Measurements from ENCODE around the gene CHRND. TPM values are rescaled to one million over a fixed set of nuclear protein-coding genes. Genes with fewer than 3 reads are reported as not detected.

The CHRND gene
- total and polyA plus RNA-seq, 2 donors (not counting 1 experiment from before 2014, with no cell fraction given) = not detected

DNA sequence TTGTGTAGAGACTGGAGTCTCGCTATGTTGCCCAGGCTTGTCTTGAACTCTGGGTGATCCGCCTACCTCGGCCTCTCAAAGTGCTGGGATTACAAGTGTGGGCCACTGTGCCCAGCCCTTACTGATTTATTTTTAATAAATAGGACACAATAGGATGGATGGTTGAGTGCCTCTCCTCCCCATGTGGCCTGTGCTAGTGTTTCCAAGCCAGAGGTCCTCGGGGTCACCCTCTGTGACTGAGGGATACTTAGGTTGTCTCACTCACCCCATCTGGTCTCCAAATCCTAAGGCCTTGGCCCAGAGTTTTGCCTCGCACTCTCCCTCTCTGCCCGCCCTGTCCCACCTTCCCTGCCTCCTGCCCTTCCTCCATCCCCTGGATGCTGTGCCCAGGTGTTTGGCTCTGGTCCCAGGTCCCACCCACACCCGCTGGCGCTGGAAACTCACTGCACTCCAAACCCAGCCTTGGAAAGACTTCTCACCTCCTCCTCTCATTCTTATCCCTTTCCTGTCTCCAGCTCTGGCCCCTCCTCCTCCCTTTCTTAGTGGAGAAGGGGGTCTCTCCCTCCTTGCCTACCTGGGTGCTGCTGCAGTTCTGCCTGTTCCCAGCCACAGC lies 33.6 kb upstream of the CHRND start:
- POLR2A ChIA-PET = no interaction called here
- H3K27me3 ChIP-seq (replicated peaks in 1 of 4; ENCODE audit: control extremely low read depth in 1 of 4, control insufficient read depth in 3 of 4, insufficient read depth in 4 of 4, low read length in 3 of 4) = peaks cover 0 to 14% (median 0%) of the 10 kb centered on the region in 4 experiments
- H2AFZ ChIP-seq (ENCODE audit: insufficient read depth, low read depth, low read length, poor library complexity, severe bottlenecking) = no peak overlapping the region
- CTCF ChIA-PET = no interaction called here
- Mint-ChIP-seq H3K9me3 (ENCODE audit: insufficient read depth) (no peaks in the 10 kb centered on the region), H3K27ac (no peak overlapping the region), H3K4me3 (no peak overlapping the region), H3K4me1 (peaks cover 6% of the 10 kb centered on the region), H3K27me3 (peaks cover 28% of the 10 kb centered on the region)
- no peak overlapping the region for H3K27ac ChIP-seq (ENCODE audit: low read length in 2 of 2)
- no peak overlapping the region for H3K4me2 ChIP-seq (replicated peaks; ENCODE audit: low read depth, low read length, poor library complexity, severe bottlenecking)
- 82% methylated on average over 5 of the region's 8 CpGs for WGBS (ENCODE audit: insufficient coverage)
- no peaks in the 10 kb centered on the region for H3K9me3 ChIP-seq (ENCODE audit: control extremely low read depth in 1 of 3, control insufficient read depth in 2 of 3, insufficient read depth in 1 of 3, low read length in 2 of 3)
- H3K9ac ChIP-seq (ENCODE audit: low read length) = no peak overlapping the region
- H3K79me2 ChIP-seq (ENCODE audit: control insufficient read depth, insufficient read depth, low read length) = no peaks in the 10 kb centered on the region
- TF ChIP-seq, protein P1, sequence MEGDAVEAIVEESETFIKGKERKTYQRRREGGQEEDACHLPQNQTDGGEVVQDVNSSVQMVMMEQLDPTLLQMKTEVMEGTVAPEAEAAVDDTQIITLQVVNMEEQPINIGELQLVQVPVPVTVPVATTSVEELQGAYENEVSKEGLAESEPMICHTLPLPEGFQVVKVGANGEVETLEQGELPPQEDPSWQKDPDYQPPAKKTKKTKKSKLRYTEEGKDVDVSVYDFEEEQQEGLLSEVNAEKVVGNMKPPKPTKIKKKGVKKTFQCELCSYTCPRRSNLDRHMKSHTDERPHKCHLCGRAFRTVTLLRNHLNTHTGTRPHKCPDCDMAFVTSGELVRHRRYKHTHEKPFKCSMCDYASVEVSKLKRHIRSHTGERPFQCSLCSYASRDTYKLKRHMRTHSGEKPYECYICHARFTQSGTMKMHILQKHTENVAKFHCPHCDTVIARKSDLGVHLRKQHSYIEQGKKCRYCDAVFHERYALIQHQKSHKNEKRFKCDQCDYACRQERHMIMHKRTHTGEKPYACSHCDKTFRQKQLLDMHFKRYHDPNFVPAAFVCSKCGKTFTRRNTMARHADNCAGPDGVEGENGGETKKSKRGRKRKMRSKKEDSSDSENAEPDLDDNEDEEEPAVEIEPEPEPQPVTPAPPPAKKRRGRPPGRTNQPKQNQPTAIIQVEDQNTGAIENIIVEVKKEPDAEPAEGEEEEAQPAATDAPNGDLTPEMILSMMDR (IDR thresholded peaks at IDR 0.05) = no peak
- TF ChIP-seq EZH2 (IDR thresholded peaks at IDR 0.05; ENCODE audit: borderline replicate concordance, insufficient read depth, low read depth, low read length, poor library complexity, severe bottlenecking) = no peak
- intact Hi-C loops (cut with micrococcal nuclease) = no loop called here
- ATAC-seq (ENCODE audit: low read depth) (no peak), DNase-seq (no peak)
- peaks cover 0 to under 1% of the 10 kb centered on the region in 2 donors for H3K4me1 ChIP-seq (ENCODE audit: control insufficient read depth in 2 of 2, insufficient read depth in 2 of 2, low read length in 2 of 2)
- H3K36me3 ChIP-seq (replicated peaks in 1 of 2; ENCODE audit: control extremely low read depth in 1 of 2, control insufficient read depth in 1 of 2, extremely low read depth in 1 of 2, insufficient read depth in 2 of 2, low read length in 1 of 2) = no peaks in the 10 kb centered on the region
- H4K20me1 ChIP-seq (ENCODE audit: control insufficient read depth, insufficient read depth, low read length, poor library complexity, severe bottlenecking) = no peaks in the 10 kb centered on the region
- no peak overlapping the region for H3K4me3 ChIP-seq (ENCODE audit: control extremely low read depth in 1 of 5, extremely low read depth in 1 of 5, insufficient read depth in 1 of 5, low read depth in 2 of 5, low read length in 4 of 5)

DNA sequence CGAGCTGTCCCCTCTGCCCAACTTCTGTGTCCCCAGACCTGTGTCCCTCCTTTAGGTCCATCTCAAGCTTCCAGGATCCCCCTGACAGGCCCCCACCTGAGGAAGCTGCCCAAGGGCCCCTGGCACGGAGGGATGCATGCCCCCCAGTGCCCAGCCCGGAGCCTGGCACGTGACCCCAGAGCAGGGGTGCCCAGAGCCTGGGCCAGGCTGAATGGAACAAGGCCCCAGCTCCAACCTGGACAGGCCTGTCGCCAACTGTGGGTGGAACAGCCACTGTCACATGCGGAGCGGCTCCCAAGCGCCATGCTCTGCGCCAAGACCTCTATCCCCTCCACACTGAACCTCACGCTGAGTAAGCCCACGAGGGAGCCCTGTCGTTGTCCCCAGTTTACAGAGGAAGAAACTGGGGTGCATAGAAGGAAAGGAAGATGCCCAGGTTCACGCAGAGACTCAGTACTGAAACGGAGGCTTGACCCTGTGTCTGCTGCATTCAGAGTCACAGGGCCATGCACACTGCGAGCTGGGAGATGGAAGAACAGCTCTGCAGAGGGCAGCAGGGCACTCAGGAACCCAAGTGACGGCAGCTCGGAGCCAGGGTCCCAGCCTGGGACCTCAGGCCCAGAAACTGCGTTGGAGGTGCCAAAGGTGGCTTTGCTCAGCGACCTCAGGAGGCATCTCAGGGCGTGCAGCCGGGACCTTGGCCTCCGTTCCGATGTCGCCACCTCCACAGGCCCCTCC lies 32.8 kb upstream of the CHRND start:
- no peak for TF ChIP-seq EZH2 (IDR thresholded peaks at IDR 0.05; ENCODE audit: borderline replicate concordance, insufficient read depth, low read depth, low read length, poor library complexity, severe bottlenecking)
- TF ChIP-seq, protein P1 (IDR thresholded peaks at IDR 0.05) = no peak
- CTCF ChIA-PET = no interaction called here
- DNase-seq = no peak

More for the DNA sequence above, 32.8 kb upstream of the CHRND start:
- H3K9me3 Mint-ChIP-seq (ENCODE audit: insufficient read depth) = no peaks in the 10 kb centered on the region
- Histone ChIP-seq H3K27ac (ENCODE audit: low read length in 2 of 2) (no peak overlapping the region), H3K79me2 (ENCODE audit: control insufficient read depth, insufficient read depth, low read length) (no peaks in the 10 kb centered on the region), H2AFZ (ENCODE audit: insufficient read depth, low read depth, low read length, poor library complexity, severe bottlenecking) (no peak overlapping the region), H3K4me2 (replicated peaks; ENCODE audit: low read depth, low read length, poor library complexity, severe bottlenecking) (no peak overlapping the region), H3K9me3 (ENCODE audit: control extremely low read depth in 1 of 3, control insufficient read depth in 2 of 3, insufficient read depth in 1 of 3, low read length in 2 of 3) (no peaks in the 10 kb centered on the region), H3K4me1 (ENCODE audit: control insufficient read depth in 2 of 2, insufficient read depth in 2 of 2, low read length in 2 of 2) (no peaks in the 10 kb centered on the region), H3K27me3 (replicated peaks in 1 of 4; ENCODE audit: control extremely low read depth in 1 of 4, control insufficient read depth in 3 of 4, insufficient read depth in 4 of 4, low read length in 3 of 4) (peaks cover 0 to 14% (median 0%) of the 10 kb centered on the region in 4 experiments), H3K4me3 (ENCODE audit: control extremely low read depth in 1 of 5, extremely low read depth in 1 of 5, insufficient read depth in 1 of 5, low read depth in 2 of 5, low read length in 4 of 5) (no peak overlapping the region), H3K9ac (ENCODE audit: low read length) (no peak overlapping the region), H3K36me3 (replicated peaks in 1 of 2; ENCODE audit: control extremely low read depth in 1 of 2, control insufficient read depth in 1 of 2, extremely low read depth in 1 of 2, insufficient read depth in 2 of 2, low read length in 1 of 2) (no peaks in the 10 kb centered on the region), H4K20me1 (ENCODE audit: control insufficient read depth, insufficient read depth, low read length, poor library complexity, severe bottlenecking) (no peaks in the 10 kb centered on the region)
- H3K4me1 Mint-ChIP-seq = peaks cover 5% of the 10 kb centered on the region
- intact Hi-C loops (cut with micrococcal nuclease) = no loop called here
- peaks cover 28% of the 10 kb centered on the region for H3K27me3 Mint-ChIP-seq
- POLR2A ChIA-PET = no interaction called here
- no peak for ATAC-seq (ENCODE audit: low read depth)
- 83% methylated on average over 19 of the region's 24 CpGs for WGBS (ENCODE audit: insufficient coverage)
- H3K4me3 Mint-ChIP-seq = no peak overlapping the region
- no peak overlapping the region for H3K27ac Mint-ChIP-seq
